ENCODE results near the gene SOWAHA. TPM values are rescaled to one million over a fixed set of nuclear protein-coding genes. Genes with fewer than 3 reads are reported as not detected.

The SOWAHA gene
- total and polyA plus RNA-seq, 2 donors (not counting 3 experiments of a cell fraction or from before 2014, with no cell fraction given) = not detected

- POLR2A ChIA-PET = no interaction called here
- intact Hi-C loops (cut with micrococcal nuclease) = no loop called here
These were observed 2.5 kb upstream of the SOWAHA start for GRCh38 chr5:132810605-132811004.

GRCh38 chr5:132812123-132812765, 858 bp upstream of the SOWAHA start:
- Histone ChIP-seq H3K27ac (ENCODE audit: insufficient read depth, low read depth, low read length) (no peak overlapping the region), H3K4me3 (replicated peaks in 1 of 3; ENCODE audit: insufficient read depth in 1 of 3, low read depth in 1 of 3, low read length in 3 of 3) (no peak overlapping the region), H3K27me3 (ENCODE audit: control insufficient read depth in 2 of 2, insufficient read depth in 2 of 2, low read length in 2 of 2) (peaks cover 20 to 36% of the 10 kb centered on the region in 2 experiments), H3K36me3 (ENCODE audit: control insufficient read depth in 2 of 2, extremely low read depth in 1 of 2, insufficient read depth in 2 of 2, low read length in 2 of 2) (no peaks in the 10 kb centered on the region), H4K20me1 (replicated peaks; ENCODE audit: control insufficient read depth, extremely low read depth, insufficient read depth, low read length) (no peaks in the 10 kb centered on the region), H3K4me1 (ENCODE audit: control insufficient read depth, extremely low read depth, insufficient read depth, low read length) (no peaks in the 10 kb centered on the region), H3K9ac (replicated peaks; ENCODE audit: extremely low read depth, insufficient read depth, low read length) (no peak overlapping the region), H3K9me3 (replicated peaks; ENCODE audit: control insufficient read depth, insufficient read depth, low read length) (no peaks in the 10 kb centered on the region), H3K4me2 (ENCODE audit: insufficient read depth, low read length) (no peak overlapping the region), H2AFZ (ENCODE audit: low read depth, low read length) (no peak overlapping the region), H3K9me1 (replicated peaks; ENCODE audit: control insufficient read depth, extremely low read depth, insufficient read depth, low read length) (no peaks in the 10 kb centered on the region), H3K79me2 (ENCODE audit: control insufficient read depth, insufficient read depth, low read length) (no peaks in the 10 kb centered on the region)
- no TSS peak for BruUV-seq (replicated peaks)
- ChIA-PET CTCF (interaction anchor here (1.2 to 5.4 kb wide), 3 partner anchors 8 to 65 kb away, joined by 3 to 53 read pairs (median 6); partner anchors contain the start of gene CCNI2), POLR2A (no interaction called here)
- dilution Hi-C loops (cut with MboI; ENCODE audit: extremely low pct_ligation_motif_present, low sequenced_read_pairs) (no loop called here), intact Hi-C loops (cut with micrococcal nuclease) (no loop called here)
- DNase-seq (ENCODE audit: low read depth, low spot score) = no peak
- TF ChIP-seq MAX (IDR thresholded peaks at IDR 0.05; ENCODE audit: insufficient read depth, insufficient read length) = no peak
- TF ChIP-seq EZH2 (IDR thresholded peaks at IDR 0.05; ENCODE audit: borderline replicate concordance, low read depth, low read length, severe bottlenecking) = no peak
- TF ChIP-seq MYC (IDR thresholded peaks at IDR 0.05; ENCODE audit: low read depth, low read length) = no peak
- no peak for TF ChIP-seq POLR2AphosphoS5 (IDR thresholded peaks at IDR 0.05; ENCODE audit: insufficient read depth, low read depth, low read length)
- no peak for FAIRE-seq

More at GRCh38 chr5:132810605-132811004, 2.5 kb upstream of the SOWAHA start:
- no peaks in the 10 kb centered on the region for H3K4me1 ChIP-seq (ENCODE audit: control insufficient read depth, extremely low read depth, insufficient read depth, low read length)
- BruUV-seq (replicated peaks) = no TSS peak
- H3K36me3 ChIP-seq (ENCODE audit: control insufficient read depth in 2 of 2, extremely low read depth in 1 of 2, insufficient read depth in 2 of 2, low read length in 2 of 2) = no peaks in the 10 kb centered on the region
- DNase-seq (ENCODE audit: low read depth, low spot score) (no peak), FAIRE-seq (no peak)
- H3K9ac ChIP-seq (replicated peaks; ENCODE audit: extremely low read depth, insufficient read depth, low read length) = no peak overlapping the region
- H3K79me2 ChIP-seq (ENCODE audit: control insufficient read depth, insufficient read depth, low read length) = no peaks in the 10 kb centered on the region
- no peaks in the 10 kb centered on the region for H3K9me3 ChIP-seq (replicated peaks; ENCODE audit: control insufficient read depth, insufficient read depth, low read length)
- no peak for TF ChIP-seq EZH2 (IDR thresholded peaks at IDR 0.05; ENCODE audit: borderline replicate concordance, low read depth, low read length, severe bottlenecking)
- TF ChIP-seq POLR2AphosphoS5 (IDR thresholded peaks at IDR 0.05; ENCODE audit: insufficient read depth, low read depth, low read length) = no peak
- no peak for TF ChIP-seq FOS (IDR thresholded peaks at IDR 0.05; ENCODE audit: borderline replicate concordance, insufficient read depth, low read length)
- no peak for TF ChIP-seq MYC (IDR thresholded peaks at IDR 0.05; ENCODE audit: low read depth, low read length)
- TF ChIP-seq MAX (IDR thresholded peaks at IDR 0.05; ENCODE audit: insufficient read depth, insufficient read length) = no peak
- CTCF ChIA-PET = interaction anchor here (1.2 to 5.4 kb wide), 4 partner anchors 9 to 63 kb away, joined by 4 to 53 read pairs (median 6); partner anchors contain the start of gene CCNI2
- no peaks in the 10 kb centered on the region for H4K20me1 ChIP-seq (replicated peaks; ENCODE audit: control insufficient read depth, extremely low read depth, insufficient read depth, low read length)
- H2AFZ ChIP-seq (ENCODE audit: low read depth, low read length) = no peak overlapping the region
- dilution Hi-C loops (cut with MboI; ENCODE audit: extremely low pct_ligation_motif_present, low sequenced_read_pairs) = no loop called here
- H3K4me2 ChIP-seq (ENCODE audit: insufficient read depth, low read length) = no peak overlapping the region
- peaks cover 20 to 36% of the 10 kb centered on the region in 2 experiments for H3K27me3 ChIP-seq (ENCODE audit: control insufficient read depth in 2 of 2, insufficient read depth in 2 of 2, low read length in 2 of 2)
- H3K4me3 ChIP-seq (replicated peaks in 1 of 3; ENCODE audit: insufficient read depth in 1 of 3, low read depth in 1 of 3, low read length in 3 of 3) = no peak overlapping the region
- no peaks in the 10 kb centered on the region for H3K9me1 ChIP-seq (replicated peaks; ENCODE audit: control insufficient read depth, extremely low read depth, insufficient read depth, low read length)
- no peak overlapping the region for H3K27ac ChIP-seq (ENCODE audit: insufficient read depth, low read depth, low read length)

All from endothelial cell of umbilical vein (primary cell).